SU-DHL-6 (cell line): ENCODE results near the gene TBC1D22A.

Experiments
- H2AFZ ChIP-seq: fragments of 200-600 bp; sonication (generic); 2 replicates; pipeline ENCODE4 v1.6.1; 2014; ENCODE audit warnings: low read depth, mild to moderate bottlenecking, moderate library complexity, mixed read lengths, antibody characterized with exemption, low read length; ENCODE audit not compliant: severe bottlenecking
- H3F3A ChIP-seq: fragments of 200-600 bp; shearing (Covaris generic); 2 replicates; pipeline ENCODE4 v1.6.0; 2016; ENCODE audit warnings: antibody characterized with exemption, mild to moderate bottlenecking; ENCODE audit not compliant: insufficient read depth
- H3K27ac ChIP-seq: fragments of 200-600 bp; sonication (generic); 2 replicates; pipeline ENCODE4 v1.5.1; 2016; ENCODE audit warnings: low read depth, mild to moderate bottlenecking, low read length, moderate library complexity, mixed read lengths
- H3K27me3 ChIP-seq: fragments of 200-600 bp; sonication (generic), shearing (Covaris generic); 2 replicates; pipeline ENCODE4 v1.6.0; 2014; ENCODE audit warnings: mild to moderate bottlenecking, low read length
- H3K36me3 ChIP-seq: fragments of 200-600 bp; sonication (generic); 2 replicates; pipeline ENCODE4 v1.6.1; 2014; ENCODE audit warnings: mild to moderate bottlenecking, low read length, mixed read lengths
- H3K4me2 ChIP-seq: fragments of 300-600, 200-600 bp; shearing (Covaris generic), sonication (generic); 2 replicates; pipeline ENCODE4 v1.6.0; 2014; ENCODE audit warnings: low read length, low read depth, mild to moderate bottlenecking; ENCODE audit not compliant: poor library complexity, severe bottlenecking
- H3K4me3 ChIP-seq: fragments of 200-600 bp; sonication (generic); 2 replicates; pipeline ENCODE4 v1.5.1; 2014; ENCODE audit warnings: antibody characterized with exemption, low read length, mild to moderate bottlenecking, mixed read lengths; ENCODE audit not compliant: insufficient read depth, poor library complexity, severe bottlenecking
- H3K79me2 ChIP-seq: fragments of 200-600 bp; sonication (generic); 2 replicates; pipeline ENCODE4 v1.6.1; 2014; ENCODE audit warnings: mild to moderate bottlenecking, low read length, moderate library complexity; ENCODE audit not compliant: insufficient read depth
- H3K9ac ChIP-seq: fragments of 200-600 bp; sonication (generic); 2 replicates; pipeline ENCODE4 v1.7.0; 2014; ENCODE audit warnings: mild to moderate bottlenecking, low read length
- H3K9me2 ChIP-seq: fragments of 200-600 bp; sonication (generic); replicated peaks from 2 replicates; pipeline ENCODE4 v1.6.1; 2014; ENCODE audit warnings: low read length; ENCODE audit not compliant: insufficient read depth
- H3K9me3 ChIP-seq: fragments of 200-600 bp; sonication (generic); 2 replicates; pipeline ENCODE4 v1.6.1; 2014; ENCODE audit warnings: low read length, mixed read lengths; ENCODE audit not compliant: insufficient read depth
- H4K20me1 ChIP-seq: fragments of 200-600 bp; sonication (generic); 2 replicates; pipeline ENCODE4 v1.6.1; 2014; ENCODE audit warnings: low read depth, mild to moderate bottlenecking, antibody characterized with exemption, low read length, moderate library complexity, mixed read lengths
- CTCF ChIP-seq: fragments of 200-600 bp; sonication (generic); IDR thresholded peaks from one replicate; pipeline ENCODE4 v1.5.1; 2017; ENCODE audit warnings: antibody characterized with exemption, mild to moderate bottlenecking, low read length, moderate library complexity; ENCODE audit not compliant: insufficient read depth, poor library complexity, severe bottlenecking
- EZH2phosphoT487 ChIP-seq: fragments of 200-600 bp; sonication (generic), shearing (Covaris generic); conservative IDR thresholded peaks from 2 replicates; pipeline ENCODE4 v1.6.1; 2018; ENCODE audit warnings: mild to moderate bottlenecking, antibody characterized with exemption, low read length, moderate library complexity, mixed read lengths

The TBC1D22A gene

GRCh38 chr22:47144791-47145425, 382.5 kb downstream of the TBC1D22A start:
- Histone ChIP-seq H3K9me3 (no peaks in the 10 kb centered on the region), H3F3A (no peaks in the 10 kb centered on the region), H3K4me2 (no peak overlapping the region), H3K36me3 (no peaks in the 10 kb centered on the region), H3K9me2 (no peaks in the 10 kb centered on the region), H3K4me3 (no peak overlapping the region), H4K20me1 (no peaks in the 10 kb centered on the region), H2AFZ (no peak overlapping the region), H3K79me2 (no peaks in the 10 kb centered on the region), H3K27ac (no peak overlapping the region), H3K27me3 (no peaks in the 10 kb centered on the region), H3K9ac (no peak overlapping the region)
- TF ChIP-seq CTCF (no peak), EZH2phosphoT487 (no peak)

GRCh38 chr22:47145883-47146282, 383.4 kb downstream of the TBC1D22A start:
- no peaks in the 10 kb centered on the region for H3K36me3 ChIP-seq
- no peak overlapping the region for H3K9ac ChIP-seq
- no peak overlapping the region for H3K4me3 ChIP-seq
- no peak overlapping the region for H3K4me2 ChIP-seq
- no peaks in the 10 kb centered on the region for H3K9me2 ChIP-seq
- H3K27me3 ChIP-seq, result no peaks in the 10 kb centered on the region
- no peak overlapping the region for H2AFZ ChIP-seq
- H4K20me1 ChIP-seq, result no peaks in the 10 kb centered on the region
- no peak overlapping the region for H3K27ac ChIP-seq
- H3F3A ChIP-seq, result no peaks in the 10 kb centered on the region
- TF ChIP-seq EZH2phosphoT487 (no peak), CTCF (no peak)
- H3K9me3 ChIP-seq, result no peaks in the 10 kb centered on the region
- no peaks in the 10 kb centered on the region for H3K79me2 ChIP-seq

- no peaks in the 10 kb centered on the region for H3K27me3 ChIP-seq
- H3K27ac ChIP-seq, result no peak overlapping the region
- H2AFZ ChIP-seq, result no peak overlapping the region
- H3K4me2 ChIP-seq, result no peak overlapping the region
- no peak overlapping the region for H3K4me3 ChIP-seq
- H3F3A ChIP-seq, result no peaks in the 10 kb centered on the region
- H3K9me3 ChIP-seq, result no peaks in the 10 kb centered on the region
- TF ChIP-seq CTCF (no peak), EZH2phosphoT487 (no peak)
- H3K9ac ChIP-seq, result no peak overlapping the region
- no peaks in the 10 kb centered on the region for H3K9me2 ChIP-seq
- H3K79me2 ChIP-seq, result no peaks in the 10 kb centered on the region
- H3K36me3 ChIP-seq, result no peaks in the 10 kb centered on the region
- no peaks in the 10 kb centered on the region for H4K20me1 ChIP-seq
Observed at GRCh38 chr22:47146391-47146790, 383.9 kb downstream of the TBC1D22A start.
